COLO668 (cell line): ENCODE data around the gene MAGEB4.

Experiments
- DNase-seq: peaks from one replicate; lab custom pipeline; 2025; ENCODE audit not compliant: unreplicated experiment; lab: John Stamatoyannopoulos, UW

The MAGEB4 gene

GRCh38 chrX:30282527-30282926, 40.7 kb downstream of the MAGEB4 start:
- no peak for DNase-seq

GRCh38 chrX:30283456-30284200, 41.8 kb downstream of the MAGEB4 start:
- peak; percentile 7 for DNase-seq
